CD4-positive, alpha-beta T cell treated with Interleukin-4 for 1 hour (primary cell): ENCODE data around the gene SEPTIN6.

Experiments
- DNase-seq, 2 donors: peaks; one replicate each; pipeline ENCODE4 v3.0.0-alpha.2; 2020 to 2022

Gene SEPTIN6

DNA sequence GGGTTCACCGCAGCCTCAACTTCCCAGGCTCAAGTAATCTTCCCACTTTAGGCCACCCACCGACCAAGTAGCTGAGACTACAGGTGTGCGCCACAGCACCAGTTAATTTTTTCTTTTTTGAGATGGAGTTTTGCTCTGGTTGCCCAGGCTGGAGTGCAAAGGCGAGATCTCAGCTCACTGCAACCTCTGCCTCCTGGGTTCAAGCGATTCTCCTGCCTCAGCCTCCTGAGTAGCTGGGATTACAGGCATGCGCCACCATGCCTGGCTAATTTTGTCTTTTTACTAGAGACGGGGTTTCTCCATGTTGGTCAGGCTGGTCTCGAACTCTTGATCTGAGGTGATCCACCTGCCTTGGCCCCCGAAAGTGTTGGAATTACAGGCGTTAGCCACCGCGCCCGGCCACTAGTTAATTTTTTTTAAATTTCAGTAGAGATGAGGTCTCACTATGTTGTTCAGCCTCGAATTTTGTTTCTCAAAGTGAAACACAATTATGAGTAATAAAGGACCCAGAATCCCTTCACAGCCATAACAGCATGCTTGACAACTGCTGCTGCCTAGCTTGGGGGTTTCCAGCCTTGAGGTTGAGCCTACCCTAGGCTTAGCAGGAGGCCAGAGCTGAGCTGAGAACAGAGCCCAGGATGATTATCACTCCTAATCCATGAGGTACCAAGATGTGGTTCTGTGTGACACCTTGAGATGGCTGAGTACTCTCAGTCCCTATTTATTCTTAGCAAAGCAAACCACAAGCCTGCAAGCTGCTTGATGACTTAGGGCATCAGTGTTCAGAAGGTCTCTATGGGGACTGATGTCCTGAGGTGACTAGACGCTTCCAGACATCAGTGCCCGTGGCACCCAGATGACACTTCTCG, 45.2 kb downstream of the SEPTIN6 start:
- peak; percentile 61 to 70 for DNase-seq

DNA sequence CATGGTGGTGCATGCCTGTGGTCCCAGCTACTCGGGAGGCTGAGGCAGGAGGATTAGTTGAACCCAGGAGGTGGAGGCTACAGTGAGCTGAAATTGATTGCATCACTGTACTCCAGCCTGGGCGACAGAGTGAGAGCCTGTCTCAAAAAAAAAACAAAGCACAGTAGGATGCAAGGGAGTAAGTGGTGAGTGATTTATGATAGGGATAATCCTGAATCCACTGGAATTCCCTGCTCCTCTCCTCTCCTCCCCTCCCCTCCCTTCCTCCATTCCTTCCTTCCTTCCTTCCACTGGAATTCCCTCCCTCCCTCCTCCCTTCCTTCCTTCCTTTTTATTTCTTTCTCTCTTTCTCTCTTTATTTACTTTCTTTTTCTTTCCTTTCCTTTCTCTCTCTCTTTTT, 45.9 kb downstream of the SEPTIN6 start:
- no peak for DNase-seq

DNA sequence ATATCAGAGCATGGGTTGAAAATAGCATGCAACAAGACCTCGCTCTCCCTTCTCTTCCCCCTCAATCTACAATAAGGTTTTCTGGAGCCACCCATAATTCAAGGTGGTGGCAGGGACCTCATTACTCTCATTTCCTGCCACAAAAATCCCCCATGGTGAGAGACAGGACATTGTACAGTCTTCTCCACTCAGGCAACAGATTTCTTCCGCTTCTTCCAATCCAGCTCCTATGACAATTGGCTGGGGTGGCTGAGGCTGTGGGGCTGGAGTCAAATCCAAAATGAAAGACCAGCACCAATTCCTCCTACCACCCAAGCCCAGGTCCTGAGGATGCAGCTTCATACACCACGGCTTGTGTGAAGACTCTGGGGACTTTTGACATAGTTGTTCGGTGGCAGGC, 46.5 kb downstream of the SEPTIN6 start:
- peak in 1 of 2 donors; percentile 19 for DNase-seq

DNA sequence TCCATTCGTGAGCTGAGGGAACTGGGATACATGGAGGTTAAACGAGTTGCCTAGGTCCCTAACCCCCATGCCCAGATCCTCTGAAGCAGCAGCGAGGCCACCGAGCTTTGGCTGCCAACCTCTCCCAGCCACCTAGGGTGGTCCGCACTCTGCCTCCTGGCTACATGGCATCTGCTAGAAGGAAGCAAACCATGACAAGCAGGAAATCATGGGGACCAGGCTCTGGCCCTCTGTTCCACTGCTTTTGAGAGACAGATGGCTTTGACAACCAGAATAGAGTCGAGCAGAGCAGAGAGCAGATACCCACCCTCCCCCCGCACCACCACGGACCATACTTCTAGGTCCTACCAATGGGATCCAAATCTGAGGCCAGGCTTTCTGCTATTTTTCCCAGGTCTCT, 49.3 kb downstream of the SEPTIN6 start:
- DNase-seq = no peak
